Measurements from ENCODE around the gene CPNE4. TPM values are rescaled to one million over a fixed set of nuclear protein-coding genes. Genes with fewer than 3 reads are reported as not detected.

Gene CPNE4
- total and polyA plus RNA-seq, 4 donors, result 3.2 to 22.8 (median 16.7) TPM

DNA sequence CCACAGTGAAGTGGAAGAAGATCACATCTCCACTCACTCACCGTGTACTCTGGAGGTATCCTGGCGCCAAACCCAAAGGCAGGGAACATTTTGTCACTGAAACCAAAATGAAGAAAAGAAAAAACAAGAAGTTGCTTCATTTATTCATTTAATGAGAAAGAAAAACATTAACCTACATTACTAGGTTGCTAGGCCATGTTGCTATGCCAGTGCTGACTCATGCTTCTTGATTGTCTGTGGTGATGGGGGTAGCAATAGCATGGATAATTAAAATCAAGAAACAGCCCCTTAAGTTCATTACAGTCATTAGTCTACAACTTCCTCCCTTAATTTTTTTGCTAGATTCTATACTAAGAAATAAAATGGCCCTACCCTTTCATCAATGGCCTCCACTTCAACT, 479.4 kb downstream of the CPNE4 start:
- Histone ChIP-seq H3K4me1 (ENCODE audit: control insufficient read depth, insufficient read depth, low read length) (no peaks in the 10 kb centered on the region), H3K27me3 (ENCODE audit: control insufficient read depth, insufficient read depth, low read length) (no peaks in the 10 kb centered on the region), H3K4me3 (ENCODE audit: low read depth, low read length) (no peak overlapping the region), H3K9me3 (ENCODE audit: control insufficient read depth, insufficient read depth, low read length) (no peaks in the 10 kb centered on the region), H3K27ac (ENCODE audit: low read depth, low read length) (no peak overlapping the region), H3K36me3 (ENCODE audit: control insufficient read depth, insufficient read depth, low read length) (no peaks in the 10 kb centered on the region)
- WGBS (ENCODE audit: insufficient coverage), result no CpG with 5 or more reads among the region's 2 CpGs
- no peak for DNase-seq (ENCODE audit: low read depth in 4 of 6, low spot score in 6 of 6)

GRCh38 chr3:131553495-131554247, 481.1 kb downstream of the CPNE4 start:
- Histone ChIP-seq H3K36me3 (ENCODE audit: control insufficient read depth, insufficient read depth, low read length) (no peaks in the 10 kb centered on the region), H3K27ac (ENCODE audit: low read depth, low read length) (no peak overlapping the region), H3K9me3 (ENCODE audit: control insufficient read depth, insufficient read depth, low read length) (no peaks in the 10 kb centered on the region), H3K4me3 (ENCODE audit: low read depth, low read length) (no peak overlapping the region), H3K27me3 (ENCODE audit: control insufficient read depth, insufficient read depth, low read length) (no peaks in the 10 kb centered on the region), H3K4me1 (ENCODE audit: control insufficient read depth, insufficient read depth, low read length) (no peaks in the 10 kb centered on the region)
- no peak for DNase-seq (ENCODE audit: low read depth in 4 of 6, low spot score in 6 of 6)
- 92% methylated on average over 1 of the region's 3 CpGs for WGBS (ENCODE audit: insufficient coverage)

DNA sequence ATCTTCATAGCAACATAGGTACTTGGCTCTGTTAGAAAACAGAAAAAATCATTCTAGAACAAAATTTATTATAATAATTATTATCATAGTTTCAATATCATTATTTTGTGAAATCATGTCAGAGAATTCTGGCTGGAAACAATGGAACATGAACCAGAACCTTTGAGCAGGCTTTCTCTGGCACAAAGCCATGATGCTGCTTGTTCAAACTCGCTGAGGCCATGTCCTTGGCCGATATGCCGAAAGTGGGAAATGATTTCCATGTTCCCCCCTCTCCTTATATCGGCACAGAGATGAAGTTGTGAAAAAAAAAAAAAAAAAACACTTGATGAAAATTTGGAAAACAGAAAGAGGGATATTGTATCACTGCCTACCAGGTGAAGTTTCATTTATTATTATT, 483.1 kb downstream of the CPNE4 start:
- no peaks in the 10 kb centered on the region for H3K36me3 ChIP-seq (ENCODE audit: control insufficient read depth, insufficient read depth, low read length)
- no peaks in the 10 kb centered on the region for H3K4me1 ChIP-seq (ENCODE audit: control insufficient read depth, insufficient read depth, low read length)
- no peaks in the 10 kb centered on the region for H3K27me3 ChIP-seq (ENCODE audit: control insufficient read depth, insufficient read depth, low read length)
- no peak overlapping the region for H3K27ac ChIP-seq (ENCODE audit: low read depth, low read length)
- H3K4me3 ChIP-seq (ENCODE audit: low read depth, low read length), result no peak overlapping the region
- H3K9me3 ChIP-seq (ENCODE audit: control insufficient read depth, insufficient read depth, low read length), result no peaks in the 10 kb centered on the region
- no CpG with 5 or more reads among the region's 4 CpGs for WGBS (ENCODE audit: insufficient coverage)
- no peak for DNase-seq (ENCODE audit: low read depth in 4 of 6, low spot score in 6 of 6)

DNA sequence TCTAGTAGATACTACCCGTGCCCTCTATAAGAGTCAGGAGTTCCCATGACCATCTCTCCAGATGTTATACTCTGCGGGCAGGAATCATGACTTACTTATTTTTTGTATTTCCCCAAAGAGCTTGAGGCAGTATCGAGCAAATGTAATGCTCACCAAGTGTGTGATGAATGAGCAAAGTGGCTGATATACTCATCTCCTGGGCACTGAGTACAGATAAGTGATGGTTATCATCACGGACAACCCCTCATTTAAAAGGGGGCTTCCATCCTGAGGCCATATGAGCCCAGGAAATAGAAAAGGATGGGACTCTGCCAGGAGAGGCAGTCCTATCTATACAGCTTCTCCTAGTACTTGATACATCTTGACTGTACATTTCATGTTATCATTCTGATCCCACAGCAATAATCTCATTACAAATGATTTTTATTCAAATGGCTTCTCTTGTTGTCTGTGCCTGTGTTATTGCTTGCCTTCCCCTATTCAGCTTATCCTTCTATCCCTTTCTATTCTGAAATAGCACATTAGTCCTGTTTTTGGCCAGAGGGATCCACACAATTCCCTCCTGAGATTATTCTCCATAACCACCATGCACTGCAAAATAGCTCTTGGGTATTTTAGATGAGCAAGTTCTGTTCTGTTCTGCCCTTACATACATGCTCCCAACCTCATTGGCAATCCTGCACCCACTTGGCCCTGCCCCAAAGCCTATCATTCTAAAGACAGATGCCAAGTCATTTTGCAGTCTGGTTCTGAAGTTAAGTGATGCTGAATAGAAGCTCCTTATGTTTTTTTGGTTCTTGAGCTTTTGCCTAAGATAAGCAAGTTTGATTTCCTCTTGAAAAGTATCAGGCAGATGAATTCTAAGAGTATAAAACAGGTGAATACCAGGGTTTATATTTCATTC, 484.0 kb downstream of the CPNE4 start:
- WGBS (ENCODE audit: insufficient coverage), result 88% methylated on average over 1 of the region's 4 CpGs
- DNase-seq (ENCODE audit: low read depth in 4 of 6, low spot score in 6 of 6), result peak in 1 of 6 donors; percentile 69
- H3K27ac ChIP-seq (ENCODE audit: low read depth, low read length), result no peak overlapping the region
- no peaks in the 10 kb centered on the region for H3K9me3 ChIP-seq (ENCODE audit: control insufficient read depth, insufficient read depth, low read length)
- H3K27me3 ChIP-seq (ENCODE audit: control insufficient read depth, insufficient read depth, low read length), result no peaks in the 10 kb centered on the region
- no peaks in the 10 kb centered on the region for H3K36me3 ChIP-seq (ENCODE audit: control insufficient read depth, insufficient read depth, low read length)
- H3K4me3 ChIP-seq (ENCODE audit: low read depth, low read length), result no peak overlapping the region
- H3K4me1 ChIP-seq (ENCODE audit: control insufficient read depth, insufficient read depth, low read length), result no peaks in the 10 kb centered on the region

GRCh38 chr3:131549340-131549739, 485.5 kb downstream of the CPNE4 start:
- DNase-seq (ENCODE audit: low read depth in 4 of 6, low spot score in 6 of 6), result no peak
- no CpG with 5 or more reads among the region's 1 CpG for WGBS (ENCODE audit: insufficient coverage)
- no peaks in the 10 kb centered on the region for H3K27me3 ChIP-seq (ENCODE audit: control insufficient read depth, insufficient read depth, low read length)
- H3K36me3 ChIP-seq (ENCODE audit: control insufficient read depth, insufficient read depth, low read length), result no peaks in the 10 kb centered on the region
- H3K4me1 ChIP-seq (ENCODE audit: control insufficient read depth, insufficient read depth, low read length), result no peaks in the 10 kb centered on the region
- no peaks in the 10 kb centered on the region for H3K9me3 ChIP-seq (ENCODE audit: control insufficient read depth, insufficient read depth, low read length)
- no peak overlapping the region for H3K4me3 ChIP-seq (ENCODE audit: low read depth, low read length)
- H3K27ac ChIP-seq (ENCODE audit: low read depth, low read length), result no peak overlapping the region

DNA sequence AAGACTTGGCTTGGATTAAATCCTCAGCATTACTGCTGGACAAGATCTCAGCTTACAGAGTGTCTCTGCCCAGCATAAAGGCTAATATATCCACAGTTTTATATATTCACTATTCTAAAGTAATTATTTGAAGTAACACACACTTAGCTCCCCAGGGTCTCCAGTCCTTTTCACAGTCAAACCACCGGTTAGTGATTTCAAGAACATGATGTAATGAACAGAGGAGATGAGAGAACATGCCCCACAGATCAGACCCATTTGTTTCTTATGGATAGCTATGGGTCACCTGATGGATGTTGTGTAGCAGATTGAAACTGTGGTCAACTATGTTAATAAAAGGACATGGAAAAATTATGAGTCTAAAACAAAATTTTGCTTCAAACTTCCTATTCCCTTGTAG, 487.2 kb downstream of the CPNE4 start:
- Histone ChIP-seq H3K36me3 (ENCODE audit: control insufficient read depth, insufficient read depth, low read length) (no peaks in the 10 kb centered on the region), H3K4me3 (ENCODE audit: low read depth, low read length) (no peak overlapping the region), H3K27ac (ENCODE audit: low read depth, low read length) (no peak overlapping the region), H3K27me3 (ENCODE audit: control insufficient read depth, insufficient read depth, low read length) (no peaks in the 10 kb centered on the region), H3K9me3 (ENCODE audit: control insufficient read depth, insufficient read depth, low read length) (no peaks in the 10 kb centered on the region), H3K4me1 (ENCODE audit: control insufficient read depth, insufficient read depth, low read length) (peaks cover 3% of the 10 kb centered on the region)
- no peak for DNase-seq (ENCODE audit: low read depth in 4 of 6, low spot score in 6 of 6)
- WGBS (ENCODE audit: insufficient coverage), result no CpG with 5 or more reads among the region's 1 CpG

GRCh38 chr3:131546441-131546840, 488.4 kb downstream of the CPNE4 start:
- DNase-seq (ENCODE audit: low read depth in 4 of 6, low spot score in 6 of 6), result no peak
- Histone ChIP-seq H3K27me3 (ENCODE audit: control insufficient read depth, insufficient read depth, low read length) (no peaks in the 10 kb centered on the region), H3K36me3 (ENCODE audit: control insufficient read depth, insufficient read depth, low read length) (no peaks in the 10 kb centered on the region), H3K4me3 (ENCODE audit: low read depth, low read length) (no peak overlapping the region), H3K9me3 (ENCODE audit: control insufficient read depth, insufficient read depth, low read length) (no peaks in the 10 kb centered on the region), H3K27ac (ENCODE audit: low read depth, low read length) (no peak overlapping the region), H3K4me1 (ENCODE audit: control insufficient read depth, insufficient read depth, low read length) (peaks cover 3% of the 10 kb centered on the region)

- Histone ChIP-seq H3K36me3 (ENCODE audit: control insufficient read depth, insufficient read depth, low read length) (no peaks in the 10 kb centered on the region), H3K4me1 (ENCODE audit: control insufficient read depth, insufficient read depth, low read length) (peaks cover 3% of the 10 kb centered on the region), H3K4me3 (ENCODE audit: low read depth, low read length) (no peak overlapping the region), H3K27me3 (ENCODE audit: control insufficient read depth, insufficient read depth, low read length) (no peaks in the 10 kb centered on the region), H3K27ac (ENCODE audit: low read depth, low read length) (no peak overlapping the region), H3K9me3 (ENCODE audit: control insufficient read depth, insufficient read depth, low read length) (no peaks in the 10 kb centered on the region)
- 81% methylated on average over 2 of the region's 2 CpGs for WGBS (ENCODE audit: insufficient coverage)
- DNase-seq (ENCODE audit: low read depth in 4 of 6, low spot score in 6 of 6), result no peak
Measured at GRCh38 chr3:131544557-131544956, 490.3 kb downstream of the CPNE4 start.

- no peaks in the 10 kb centered on the region for H3K36me3 ChIP-seq (ENCODE audit: control insufficient read depth, insufficient read depth, low read length)
- peak in 2 of 6 donors; percentile 24 to 60 for DNase-seq (ENCODE audit: low read depth in 4 of 6, low spot score in 6 of 6)
- no peaks in the 10 kb centered on the region for H3K9me3 ChIP-seq (ENCODE audit: control insufficient read depth, insufficient read depth, low read length)
- no peaks in the 10 kb centered on the region for H3K27me3 ChIP-seq (ENCODE audit: control insufficient read depth, insufficient read depth, low read length)
- no peak overlapping the region for H3K4me3 ChIP-seq (ENCODE audit: low read depth, low read length)
- H3K4me1 ChIP-seq (ENCODE audit: control insufficient read depth, insufficient read depth, low read length), result peaks cover 3% of the 10 kb centered on the region
- no peak overlapping the region for H3K27ac ChIP-seq (ENCODE audit: low read depth, low read length)
Measured at GRCh38 chr3:131543714-131544113, 491.1 kb downstream of the CPNE4 start.

GRCh38 chr3:131541288-131541687, 493.5 kb downstream of the CPNE4 start:
- WGBS (ENCODE audit: insufficient coverage), result no CpG with 5 or more reads among the region's 1 CpG
- DNase-seq (ENCODE audit: low read depth in 4 of 6, low spot score in 6 of 6), result no peak

More at GRCh38 chr3:131541288-131541687, 493.5 kb downstream of the CPNE4 start:
- H3K4me3 ChIP-seq (ENCODE audit: low read depth, low read length), result no peak overlapping the region
- H3K27me3 ChIP-seq (ENCODE audit: control insufficient read depth, insufficient read depth, low read length), result no peaks in the 10 kb centered on the region
- H3K4me1 ChIP-seq (ENCODE audit: control insufficient read depth, insufficient read depth, low read length), result peaks cover 3% of the 10 kb centered on the region
- H3K9me3 ChIP-seq (ENCODE audit: control insufficient read depth, insufficient read depth, low read length), result no peaks in the 10 kb centered on the region
- no peak overlapping the region for H3K27ac ChIP-seq (ENCODE audit: low read depth, low read length)
- no peaks in the 10 kb centered on the region for H3K36me3 ChIP-seq (ENCODE audit: control insufficient read depth, insufficient read depth, low read length)

All from spinal cord (tissue), 10 donors.